WTC11 (cell line): ENCODE results near the gene SDK2. TPM values are rescaled to one million over a fixed set of nuclear protein-coding genes. Genes with fewer than 3 reads are reported as not detected.

Experiments used
- ATAC-seq: fragments of 200-7000 bp; cut with Tn5 transposase; 2 replicates; pipeline ENCODE4 v1.10.0; 2021; ENCODE audit warnings: mild to moderate bottlenecking, moderate library complexity
- CTCF ChIA-PET: fragments of 300-600 bp; sonication (Branson Sonifier 250); formaldehyde crosslinking; loops from one replicate; lab custom pipeline; 2021; ENCODE audit warnings: antibody characterized with exemption; lab: Charles Lee
- POLR2A ChIA-PET: fragments of 350-600 bp; sonication (Branson Sonifier 250); formaldehyde crosslinking; loops from one replicate; lab custom pipeline; 2021; ENCODE audit warnings: antibody characterized with exemption; lab: Charles Lee
- DNase-seq: peaks from one replicate; pipeline ENCODE4 v3.0.0; 2021; ENCODE audit warnings: low spot score
- H3K27ac Mint-ChIP-seq: 2 replicates; pipeline ENCODE4 v1.8.0; 2021; ENCODE audit warnings: mixed read lengths
- H3K27me3 Mint-ChIP-seq: 2 replicates; pipeline ENCODE4 v1.8.0; 2021; ENCODE audit warnings: low read depth, mild to moderate bottlenecking, moderate library complexity, mixed read lengths
- H3K36me3 Mint-ChIP-seq: 2 replicates; pipeline ENCODE4 v1.8.0; 2021; ENCODE audit warnings: mixed read lengths
- H3K4me1 Mint-ChIP-seq: 2 replicates; pipeline ENCODE4 v1.8.0; 2022; ENCODE audit warnings: mixed read lengths
- H3K4me3 Mint-ChIP-seq: 2 replicates; pipeline ENCODE4 v1.8.0; 2021; ENCODE audit warnings: mild to moderate bottlenecking, moderate library complexity, mixed read lengths
- H3K9me3 Mint-ChIP-seq: 2 replicates; pipeline ENCODE4 v1.8.0; 2021; ENCODE audit warnings: mixed read lengths
- ATF2 ChIP-seq: sonication (generic); formaldehyde crosslinking; IDR thresholded peaks from 2 replicates; pipeline ENCODE4 v1.8.1; 2022; ENCODE audit warnings: low read depth, missing genetic modification reagents, borderline replicate concordance
- CBFB ChIP-seq: sonication (generic); formaldehyde crosslinking; IDR thresholded peaks from 2 replicates; pipeline ENCODE4 v1.8.1; 2022; ENCODE audit warnings: mild to moderate bottlenecking, low read depth, missing genetic modification reagents
- CDX4 ChIP-seq: fragments of 250-450 bp; sonication (Bioruptor Pico); IDR thresholded peaks from 2 replicates; pipeline ENCODE4 v1.9.0; 2021; ENCODE audit warnings: moderate library complexity, mild to moderate bottlenecking, inconsistent platforms, borderline replicate concordance
- E2F1 ChIP-seq: sonication (generic); formaldehyde crosslinking; IDR thresholded peaks from 2 replicates; pipeline ENCODE4 v1.8.0; 2022; ENCODE audit warnings: mild to moderate bottlenecking, missing genetic modification reagents
- GABPB1 ChIP-seq: sonication (generic); formaldehyde crosslinking; IDR thresholded peaks from 2 replicates; pipeline ENCODE4 v1.8.1; 2023; ENCODE audit warnings: mild to moderate bottlenecking, missing genetic modification reagents
- MLX ChIP-seq: sonication (generic); formaldehyde crosslinking; IDR thresholded peaks from 2 replicates; pipeline ENCODE4 v1.8.1; 2023; ENCODE audit warnings: mild to moderate bottlenecking, missing genetic modification reagents, moderate library complexity
- PRDM15 ChIP-seq: sonication (generic); formaldehyde crosslinking; IDR thresholded peaks from 2 replicates; pipeline ENCODE4 v1.8.0; 2022; ENCODE audit warnings: missing genetic modification reagents
- ZNF138 ChIP-seq: sonication (generic); formaldehyde crosslinking; conservative IDR thresholded peaks from 2 replicates; pipeline ENCODE4 v1.8.1; 2022; ENCODE audit warnings: mild to moderate bottlenecking, moderate library complexity, missing genetic modification reagents
- ZNF317 ChIP-seq: sonication (generic); formaldehyde crosslinking; IDR thresholded peaks from 2 replicates; pipeline ENCODE4 v1.8.1; 2023; ENCODE audit warnings: low read depth, mild to moderate bottlenecking, moderate library complexity, missing genetic modification reagents, borderline replicate concordance
- ZNF396 ChIP-seq: fragments of 250-450 bp; sonication (Bioruptor Pico); IDR thresholded peaks from 2 replicates; pipeline ENCODE4 v1.8.0; 2021; ENCODE audit warnings: mild to moderate bottlenecking, moderate library complexity, borderline replicate concordance
- ZNF423 ChIP-seq: fragments of 250-450 bp; sonication (Bioruptor Pico); IDR thresholded peaks from 2 replicates; pipeline ENCODE4 v2.1.2; 2022; ENCODE audit warnings: mild to moderate bottlenecking, moderate library complexity
- ZNF512 ChIP-seq: sonication (generic); formaldehyde crosslinking; IDR thresholded peaks from 2 replicates; pipeline ENCODE4 v1.8.1; 2022; ENCODE audit warnings: missing genetic modification reagents, borderline replicate concordance
- total RNA-seq: library from RNA; stranded (reverse); gene quantifications from 3 replicates; pipeline ENCODE4 v1.2.3, GENCODE V29; 2021

Gene SDK2
- total RNA-seq, 1 experiment from 2014 or later: 14.8 TPM

- H3K27ac Mint-ChIP-seq: no peak overlapping the region
Measured at GRCh38 chr17:73628642-73629552, 15.3 kb downstream of the SDK2 start.

GRCh38 chr17:73625991-73626673 lies 18.1 kb downstream of the SDK2 start:
- POLR2A ChIA-PET: interaction anchor here (0.6 to 1.0 kb wide), 3 partner anchors 12 to 129 kb away, joined by 3 to 7 read pairs (median 4); no protein-coding TSS in a partner anchor
- no peak overlapping the region; the same call in 1 of the 2 replicates for H3K27ac Mint-ChIP-seq
- peak; percentile 47 for ATAC-seq

More at GRCh38 chr17:73628642-73629552, 15.3 kb downstream of the SDK2 start:
- Mint-ChIP-seq H3K36me3 (no peaks in the 10 kb centered on the region), H3K4me1 (peaks cover 46% of the 10 kb centered on the region), H3K27me3 (0 out of 2 replicates have a peak, but pooled peaks cover under 1% of the 10 kb centered on the region), H3K9me3 (peaks cover 3% of the 10 kb centered on the region; the same call in 1 of the 2 replicates), H3K4me3 (no peak overlapping the region)
- CTCF ChIA-PET: interaction anchor here (0.5 to 1.9 kb wide), 4 partner anchors 12 to 50 kb away, joined by 3 to 11 read pairs (median 4); no protein-coding TSS in a partner anchor
- DNase-seq (no peak), ATAC-seq (peak; percentile 58)
- TF ChIP-seq CBFB (CRISPR knock-in tag) (no peak), ZNF396 (no peak)
- POLR2A ChIA-PET: no interaction called here

GRCh38 chr17:73625006-73625405 lies 19.2 kb downstream of the SDK2 start:
- Mint-ChIP-seq H3K36me3 (peaks cover 4% of the 10 kb centered on the region), H3K27me3 (peaks cover 3% of the 10 kb centered on the region; the same call in 1 of the 2 replicates), H3K9me3 (0 out of 2 replicates have a peak, but pooled peaks cover 3% of the 10 kb centered on the region), H3K27ac (no peak overlapping the region), H3K4me1 (peaks cover 58% of the 10 kb centered on the region), H3K4me3 (no peak overlapping the region)
- ATAC-seq: no peak
- ChIA-PET CTCF (interaction anchor here (1.8 kb wide), 1 partner anchor 29 kb away, joined by 4 read pairs; no protein-coding TSS in a partner anchor), POLR2A (no interaction called here)
- no peak for DNase-seq
- TF ChIP-seq E2F1 (CRISPR knock-in tag) (no peak), ZNF423 (CRISPR knock-in tag) (no peak), ZNF512 (no peak), ZNF138 (CRISPR knock-in tag) (no peak), ATF2 (CRISPR knock-in tag) (no peak), GABPB1 (CRISPR knock-in tag) (no peak), CDX4 (no peak), ZNF317 (CRISPR knock-in tag) (no peak)

More at GRCh38 chr17:73625991-73626673, 18.1 kb downstream of the SDK2 start:
- Mint-ChIP-seq H3K27me3 (peaks cover 3% of the 10 kb centered on the region; the same call in 1 of the 2 replicates), H3K36me3 (no peaks in the 10 kb centered on the region), H3K9me3 (no peaks in the 10 kb centered on the region), H3K4me1 (peaks cover 58% of the 10 kb centered on the region), H3K4me3 (no peak overlapping the region)
- no peak for DNase-seq
- no peak for TF ChIP-seq MLX (CRISPR knock-in tag)
- TF ChIP-seq PRDM15 (CRISPR knock-in tag): peak; percentile 71
- CTCF ChIA-PET: interaction anchor here (0.9 to 1.5 kb wide), 2 partner anchors 20 to 41 kb away, joined by 4 read pairs; no protein-coding TSS in a partner anchor
